ENCODE measurements around the gene RUNX1.

The RUNX1 gene

GRCh38 chr21:35048706-35049617, at the start of gene RUNX1:
RUNX1 (minus strand) TSS chr21:35049302.
- in situ Hi-C loops (cut with MboI; ENCODE audit: low sequenced_read_pairs) = no loop called here

GRCh38 chr21:35097525-35097924, 48.4 kb upstream of the RUNX1 start:
- in situ Hi-C loops (cut with MboI; ENCODE audit: low sequenced_read_pairs) = no loop called here

DNA sequence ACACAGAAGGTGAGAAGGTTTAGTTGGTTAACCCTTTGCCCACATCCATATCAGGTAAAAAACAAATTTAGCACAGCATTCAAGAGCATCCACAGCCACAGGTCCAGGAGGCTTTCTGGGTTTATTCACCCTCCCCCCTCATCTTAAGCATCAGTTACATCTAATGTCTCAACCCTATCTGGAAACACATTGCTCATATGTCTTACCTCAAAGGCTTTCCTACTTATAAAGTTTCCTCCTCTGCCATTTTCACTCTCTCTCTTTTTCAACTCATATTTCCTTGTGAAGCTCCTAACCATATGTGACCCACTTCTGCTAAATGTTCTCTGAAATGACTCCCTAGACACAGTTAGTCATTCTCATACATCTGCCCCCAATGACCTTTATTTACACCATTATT, 47.9 kb upstream of the RUNX1 start:
- in situ Hi-C loops (cut with MboI; ENCODE audit: low sequenced_read_pairs) = no loop called here

GRCh38 chr21:35095859-35096291, 46.8 kb upstream of the RUNX1 start:
- in situ Hi-C loops (cut with MboI; ENCODE audit: low sequenced_read_pairs) = no loop called here

GRCh38 chr21:35093514-35093913, 44.4 kb upstream of the RUNX1 start:
- in situ Hi-C loops (cut with MboI; ENCODE audit: low sequenced_read_pairs) = no loop called here

DNA sequence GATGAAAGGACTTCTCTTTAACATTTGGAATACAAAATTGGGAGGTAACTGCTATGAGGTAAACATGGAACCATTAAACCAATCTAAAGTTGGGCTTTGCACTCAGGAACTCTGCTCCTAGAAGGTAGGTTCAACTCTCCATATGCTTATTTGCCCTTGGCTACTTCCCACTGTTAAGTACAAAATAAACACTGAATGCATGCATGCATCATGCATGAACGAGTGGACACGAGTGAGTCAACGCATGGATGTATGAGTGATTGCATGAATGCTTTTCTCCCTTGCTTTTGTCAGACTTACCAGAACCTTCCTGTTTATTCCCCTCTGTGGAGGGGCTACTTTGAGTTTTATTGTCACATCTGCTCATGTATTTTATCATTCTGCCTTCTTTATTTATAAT, 42.4 kb upstream of the RUNX1 start:
- in situ Hi-C loops (cut with MboI; ENCODE audit: low sequenced_read_pairs) = no loop called here

DNA sequence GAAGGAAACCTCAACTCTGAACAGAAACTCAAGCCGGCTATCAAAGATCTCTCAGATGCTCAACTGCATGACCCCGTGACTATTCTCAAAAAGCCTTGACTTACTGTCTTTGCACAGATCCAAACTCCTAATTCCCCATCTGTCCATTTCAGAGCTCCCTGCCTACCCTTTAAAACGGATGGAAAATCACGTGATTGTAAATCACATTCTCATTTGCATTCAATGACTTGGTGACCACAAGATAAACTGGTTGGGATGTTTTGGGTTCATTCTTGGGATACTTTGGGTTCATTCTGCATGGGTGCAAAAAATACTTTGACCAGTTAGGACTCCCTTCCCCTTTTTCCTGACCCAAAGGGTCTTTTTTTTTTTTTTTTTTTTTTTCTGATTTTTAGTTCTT, 41.3 kb upstream of the RUNX1 start:
- in situ Hi-C loops (cut with MboI; ENCODE audit: low sequenced_read_pairs) = no loop called here

DNA sequence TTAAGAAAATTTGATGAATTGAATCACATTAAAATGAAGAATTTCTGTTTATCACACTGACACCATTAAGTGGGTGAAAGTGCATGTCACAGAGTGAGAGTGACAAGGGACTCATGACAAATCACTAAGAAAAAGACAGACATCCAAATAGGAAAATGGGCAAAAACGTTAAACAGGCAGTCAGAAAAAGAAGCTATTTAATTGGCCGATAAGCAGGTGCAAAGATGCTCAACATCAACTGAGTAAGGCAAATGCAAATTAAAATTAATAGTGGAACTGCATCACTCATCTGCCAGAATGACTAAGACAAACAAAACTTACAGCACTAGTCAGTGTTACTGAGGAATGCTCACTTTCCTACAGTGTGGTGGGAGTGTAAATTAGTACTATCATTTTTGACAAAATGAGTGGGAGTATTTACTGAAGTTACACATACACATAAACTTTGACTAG, 39.2 kb upstream of the RUNX1 start:
- in situ Hi-C loops (cut with MboI; ENCODE audit: low sequenced_read_pairs) = no loop called here

- in situ Hi-C loops (cut with MboI; ENCODE audit: low sequenced_read_pairs) = no loop called here
Measured at GRCh38 chr21:35086357-35086756, 37.3 kb upstream of the RUNX1 start.

GRCh38 chr21:35084869-35085268, 35.8 kb upstream of the RUNX1 start:
- in situ Hi-C loops (cut with MboI; ENCODE audit: low sequenced_read_pairs) = no loop called here

- in situ Hi-C loops (cut with MboI; ENCODE audit: low sequenced_read_pairs) = no loop called here
Measured at GRCh38 chr21:35083246-35083645, 34.1 kb upstream of the RUNX1 start.

- in situ Hi-C loops (cut with MboI; ENCODE audit: low sequenced_read_pairs) = no loop called here
Measured at GRCh38 chr21:35081861-35082260, 32.8 kb upstream of the RUNX1 start.

DNA sequence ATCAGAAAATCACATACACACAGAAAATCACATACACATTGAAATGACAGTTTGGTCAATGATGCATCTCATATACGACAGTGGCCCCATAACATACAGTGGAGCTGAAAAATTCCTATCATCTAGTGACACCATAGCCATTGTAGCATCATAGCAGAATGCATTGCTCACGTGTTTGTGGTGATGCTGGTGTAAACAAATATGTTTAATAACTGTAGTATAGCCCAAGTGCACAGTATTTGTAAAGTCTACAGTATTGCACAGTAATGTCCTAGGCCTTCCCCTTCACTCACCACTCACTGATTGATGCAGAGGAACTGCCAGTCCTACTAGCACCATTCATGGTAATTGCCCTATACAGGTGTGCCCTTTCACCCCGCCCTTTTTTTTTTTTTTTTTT, 30.1 kb upstream of the RUNX1 start:
- in situ Hi-C loops (cut with MboI; ENCODE audit: low sequenced_read_pairs) = no loop called here

DNA sequence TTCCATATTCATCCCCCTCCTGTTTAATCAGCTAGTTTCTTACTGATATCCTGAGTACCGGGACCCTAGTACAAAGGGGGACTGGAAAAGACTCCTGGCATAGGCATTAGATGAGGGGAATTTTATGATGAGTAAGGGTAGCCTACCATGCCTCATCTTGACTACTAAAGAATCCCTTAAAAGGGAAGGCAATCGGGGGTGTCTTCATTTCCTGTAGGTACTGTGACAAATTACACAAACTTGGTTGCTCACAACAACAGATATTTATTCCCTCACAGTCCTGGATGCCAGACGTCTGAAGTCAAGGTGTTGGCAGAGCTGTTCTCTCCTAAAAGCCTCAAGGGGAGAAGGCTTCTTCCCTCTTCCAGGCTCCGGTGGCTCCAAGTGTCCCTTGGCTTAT, 28.9 kb upstream of the RUNX1 start:
- in situ Hi-C loops (cut with MboI; ENCODE audit: low sequenced_read_pairs) = no loop called here

DNA sequence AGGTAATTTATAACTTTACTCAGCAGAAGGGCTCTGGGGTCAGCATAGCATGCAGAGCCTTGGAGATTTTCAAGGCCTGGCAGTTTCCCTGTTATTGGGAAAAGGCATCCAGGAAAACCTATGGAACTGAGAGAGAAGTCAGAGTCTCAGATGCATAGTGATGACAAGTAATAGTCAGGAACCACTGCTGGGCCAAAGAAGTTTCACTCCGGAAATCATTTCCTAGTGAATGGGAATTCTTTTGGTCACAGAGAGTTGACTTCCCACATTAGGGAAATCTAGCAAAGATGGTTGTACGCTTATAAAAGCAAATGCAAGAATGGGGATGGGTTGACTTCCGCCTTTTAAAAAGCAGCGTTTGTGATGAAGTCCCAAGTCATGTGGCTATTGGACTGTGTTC, 28.4 kb upstream of the RUNX1 start:
- in situ Hi-C loops (cut with MboI; ENCODE audit: low sequenced_read_pairs) = no loop called here

GRCh38 chr21:35075546-35075945, 26.4 kb upstream of the RUNX1 start:
- in situ Hi-C loops (cut with MboI; ENCODE audit: low sequenced_read_pairs) = no loop called here

GRCh38 chr21:35072960-35073359, 23.9 kb upstream of the RUNX1 start:
- in situ Hi-C loops (cut with MboI; ENCODE audit: low sequenced_read_pairs) = no loop called here

DNA sequence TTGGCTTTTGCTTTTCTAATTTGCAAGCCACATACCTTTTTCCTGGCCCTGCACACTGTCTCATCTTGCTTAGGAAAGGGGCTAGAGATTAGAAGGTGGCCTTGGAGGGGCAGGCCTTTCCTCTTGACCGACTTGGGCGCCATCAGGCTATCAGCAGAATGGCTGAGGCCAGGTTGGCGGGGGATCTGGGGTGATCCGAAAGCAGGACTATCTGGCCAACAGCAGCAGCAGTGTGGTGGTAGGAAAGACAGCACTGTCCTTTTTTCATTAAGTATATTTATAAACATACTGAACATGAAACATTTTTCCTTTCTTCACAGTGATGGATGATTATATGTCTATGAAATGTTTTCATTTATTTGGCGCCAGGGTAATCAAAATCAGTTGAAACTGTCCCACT, 23.5 kb upstream of the RUNX1 start:
- in situ Hi-C loops (cut with MboI; ENCODE audit: low sequenced_read_pairs) = no loop called here

DNA sequence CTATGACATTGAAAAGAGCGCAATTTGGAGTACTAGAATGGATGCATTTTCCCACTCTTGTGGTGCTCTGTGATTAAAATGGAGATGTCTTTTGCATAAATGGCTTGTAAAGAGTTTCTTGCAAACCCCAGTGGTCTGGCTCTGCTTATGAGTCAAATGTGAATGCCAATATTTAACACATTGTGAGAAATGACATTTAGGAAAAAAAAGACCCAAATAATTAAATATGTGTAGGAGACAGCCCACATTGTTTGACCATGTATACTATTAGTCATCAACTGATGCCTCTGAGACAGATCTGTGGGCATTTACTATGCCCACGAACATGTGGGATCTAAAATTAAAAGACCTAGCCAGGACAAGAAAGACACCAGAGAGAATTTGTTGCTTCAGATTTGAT, 22.2 kb upstream of the RUNX1 start:
- in situ Hi-C loops (cut with MboI; ENCODE audit: low sequenced_read_pairs) = no loop called here

- in situ Hi-C loops (cut with MboI; ENCODE audit: low sequenced_read_pairs) = no loop called here
Measured at GRCh38 chr21:35070436-35070835, 21.3 kb upstream of the RUNX1 start.

GRCh38 chr21:35066824-35067223, 17.7 kb upstream of the RUNX1 start:
- in situ Hi-C loops (cut with MboI; ENCODE audit: low sequenced_read_pairs) = no loop called here

GRCh38 chr21:35063428-35064172, 14.5 kb upstream of the RUNX1 start:
- in situ Hi-C loops (cut with MboI; ENCODE audit: low sequenced_read_pairs) = no loop called here
